Nephron progenitor cell (in vitro differentiated cells): ENCODE results near the gene CST6.

Experiments
- DNase-seq: peaks from one replicate; pipeline ENCODE4 v3.0.0; 2021
- H3K27ac Mint-ChIP-seq: 2 replicates; pipeline ENCODE4 v1.8.0; 2021; ENCODE audit warnings: mild to moderate bottlenecking, moderate library complexity, mixed read lengths
- H3K27me3 Mint-ChIP-seq: 2 replicates; pipeline ENCODE4 v1.8.0; 2021; ENCODE audit warnings: mild to moderate bottlenecking, low read depth, mixed read lengths; ENCODE audit not compliant: poor library complexity
- H3K36me3 Mint-ChIP-seq: 2 replicates; pipeline ENCODE4 v1.8.0; 2021; ENCODE audit warnings: low read depth, mixed read lengths
- H3K4me1 Mint-ChIP-seq: 2 replicates; pipeline ENCODE4 v1.8.0; 2021; ENCODE audit warnings: mixed read lengths
- H3K4me3 Mint-ChIP-seq: 2 replicates; pipeline ENCODE4 v1.8.0; 2021; ENCODE audit warnings: mild to moderate bottlenecking, moderate library complexity, mixed read lengths
- H3K9me3 Mint-ChIP-seq: 2 replicates; pipeline ENCODE4 v1.8.0; 2021; ENCODE audit warnings: mild to moderate bottlenecking, moderate library complexity, mixed read lengths
- TF ChIP-seq, protein P1 (sequence below): fragments of 200-600 bp; sonication (generic); IDR thresholded peaks from 2 replicates; pipeline ENCODE4 v1.5.0; 2021; ENCODE audit warnings: antibody characterized with exemption

Gene CST6

GRCh38 chr11:66015454-66015881 is 3.7 kb downstream of the CST6 start:
- Mint-ChIP-seq H3K36me3 (no peaks in the 10 kb centered on the region), H3K27me3 (peaks cover 30% of the 10 kb centered on the region), H3K4me1 (peaks cover under 1% of the 10 kb centered on the region), H3K9me3 (no peaks in the 10 kb centered on the region), H3K27ac (no peak overlapping the region), H3K4me3 (no peak overlapping the region)
- TF ChIP-seq, protein P1, sequence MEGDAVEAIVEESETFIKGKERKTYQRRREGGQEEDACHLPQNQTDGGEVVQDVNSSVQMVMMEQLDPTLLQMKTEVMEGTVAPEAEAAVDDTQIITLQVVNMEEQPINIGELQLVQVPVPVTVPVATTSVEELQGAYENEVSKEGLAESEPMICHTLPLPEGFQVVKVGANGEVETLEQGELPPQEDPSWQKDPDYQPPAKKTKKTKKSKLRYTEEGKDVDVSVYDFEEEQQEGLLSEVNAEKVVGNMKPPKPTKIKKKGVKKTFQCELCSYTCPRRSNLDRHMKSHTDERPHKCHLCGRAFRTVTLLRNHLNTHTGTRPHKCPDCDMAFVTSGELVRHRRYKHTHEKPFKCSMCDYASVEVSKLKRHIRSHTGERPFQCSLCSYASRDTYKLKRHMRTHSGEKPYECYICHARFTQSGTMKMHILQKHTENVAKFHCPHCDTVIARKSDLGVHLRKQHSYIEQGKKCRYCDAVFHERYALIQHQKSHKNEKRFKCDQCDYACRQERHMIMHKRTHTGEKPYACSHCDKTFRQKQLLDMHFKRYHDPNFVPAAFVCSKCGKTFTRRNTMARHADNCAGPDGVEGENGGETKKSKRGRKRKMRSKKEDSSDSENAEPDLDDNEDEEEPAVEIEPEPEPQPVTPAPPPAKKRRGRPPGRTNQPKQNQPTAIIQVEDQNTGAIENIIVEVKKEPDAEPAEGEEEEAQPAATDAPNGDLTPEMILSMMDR, result no peak
- no peak for DNase-seq

DNA sequence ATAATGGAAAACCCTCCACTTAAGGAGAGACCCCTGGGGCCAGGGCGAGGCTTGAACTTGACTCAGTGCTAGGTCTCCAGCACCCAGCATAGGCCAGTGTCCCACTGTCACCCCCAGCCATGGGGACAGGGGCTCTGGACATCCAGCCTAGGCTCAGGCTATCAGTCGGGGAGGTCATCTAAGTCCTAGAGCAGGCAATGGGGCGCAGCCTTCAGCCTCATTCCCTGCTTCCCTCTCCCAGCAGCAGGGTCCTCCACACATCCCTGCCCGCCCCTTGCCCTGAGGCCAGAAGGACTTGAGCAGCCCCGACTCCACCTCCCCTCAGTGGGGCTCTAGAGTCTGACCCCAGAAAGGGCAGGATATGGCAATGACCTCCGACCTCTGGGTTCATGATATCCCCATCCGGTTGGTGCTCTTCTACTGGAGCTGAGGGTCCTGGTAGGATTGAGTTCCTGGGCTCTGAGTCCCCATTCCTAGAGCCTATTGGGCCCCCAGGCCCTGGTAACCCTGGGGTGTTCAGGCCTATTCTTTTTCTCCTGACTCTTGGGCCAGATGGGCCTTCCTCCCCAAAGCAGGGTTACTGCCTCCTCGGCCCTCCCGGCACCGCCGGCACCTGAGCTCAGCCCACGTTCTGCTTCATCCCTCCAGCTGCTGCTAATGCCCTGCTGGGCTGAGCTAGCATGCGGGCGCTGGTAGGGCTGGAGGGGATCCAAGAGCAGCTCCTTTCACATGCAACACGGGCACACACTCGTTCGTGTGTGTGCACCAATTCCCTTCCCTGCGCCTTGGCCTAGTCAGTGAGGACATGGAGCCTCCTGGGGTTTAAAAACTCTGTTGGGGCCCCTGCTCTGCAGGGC is 4.4 kb downstream of the CST6 start:
- Mint-ChIP-seq H3K27me3 (peaks cover 23% of the 10 kb centered on the region), H3K4me3 (no peak overlapping the region), H3K27ac (no peak overlapping the region), H3K4me1 (no peaks in the 10 kb centered on the region), H3K9me3 (no peaks in the 10 kb centered on the region), H3K36me3 (no peaks in the 10 kb centered on the region)
- TF ChIP-seq, protein P1, result no peak
- DNase-seq, result no peak

GRCh38 chr11:66016793-66017177 is 5.0 kb downstream of the CST6 start:
- Mint-ChIP-seq H3K4me1 (no peaks in the 10 kb centered on the region), H3K36me3 (no peaks in the 10 kb centered on the region), H3K9me3 (no peaks in the 10 kb centered on the region), H3K27ac (no peak overlapping the region), H3K4me3 (no peak overlapping the region), H3K27me3 (peaks cover 23% of the 10 kb centered on the region)
- DNase-seq, result no peak
- TF ChIP-seq, protein P1, result no peak

DNA sequence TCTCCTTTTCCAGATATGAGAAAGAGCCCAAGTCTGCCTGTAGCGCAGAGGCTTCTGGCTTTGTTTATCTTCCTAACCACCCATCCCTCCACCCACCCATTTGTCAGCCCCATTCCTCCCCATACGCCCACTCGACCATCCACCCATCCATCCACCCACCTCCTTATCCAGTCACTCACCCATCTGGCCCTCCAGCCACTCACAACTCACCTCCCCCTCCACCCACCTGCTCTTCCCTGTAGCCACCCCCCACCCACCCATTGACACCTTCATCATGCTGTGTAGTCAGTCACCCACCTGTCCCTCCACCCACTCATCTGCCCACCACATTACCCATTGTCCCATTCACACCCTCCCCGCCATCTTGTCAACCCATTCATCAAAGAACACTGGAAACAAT is 5.5 kb downstream of the CST6 start:
- TF ChIP-seq, protein P1, result no peak
- Mint-ChIP-seq H3K27me3 (peaks cover 27% of the 10 kb centered on the region), H3K36me3 (no peaks in the 10 kb centered on the region), H3K4me3 (no peak overlapping the region), H3K9me3 (no peaks in the 10 kb centered on the region), H3K4me1 (no peaks in the 10 kb centered on the region), H3K27ac (no peak overlapping the region)
- no peak for DNase-seq

GRCh38 chr11:66020212-66020611 is 8.4 kb downstream of the CST6 start:
- Mint-ChIP-seq H3K9me3 (no peaks in the 10 kb centered on the region), H3K36me3 (no peaks in the 10 kb centered on the region), H3K4me3 (no peak overlapping the region), H3K27ac (no peak overlapping the region), H3K4me1 (no peaks in the 10 kb centered on the region), H3K27me3 (peaks cover 37% of the 10 kb centered on the region)
- TF ChIP-seq, protein P1, result no peak
- DNase-seq, result no peak
